Activated T-cell treated with anti-CD3 and anti-CD28 coated beads, Interleukin-2, amount 50 U/mL, for 72 hours (primary cell): ENCODE data around the gene GJB2. TPM values are rescaled to one million over a fixed set of nuclear protein-coding genes. Genes with fewer than 3 reads are reported as not detected.

Experiments
- ATAC-seq, 2 donors: fragments of 150-1000 bp; cut with Tn5 transposase; replicated peaks in 1 of 2; 2 replicates each; pipeline ENCODE4 v1.10.0; 2021; ENCODE audit warnings: moderate library complexity in 2 of 2, mild to moderate bottlenecking in 1 of 2
- DNase-seq, 2 donors: peaks; one replicate each; pipeline ENCODE4 v3.0.0; 2021 to 2022; ENCODE audit warnings: mixed read lengths in 1 of 2
- H3K27ac Mint-ChIP-seq: one replicate; pipeline ENCODE4 v1.8.0; 2022; ENCODE audit warnings: mild to moderate bottlenecking, moderate library complexity, mixed read lengths
- H3K27me3 Mint-ChIP-seq: one replicate; pipeline ENCODE4 v1.8.0; 2022; ENCODE audit warnings: low read depth, mixed read lengths
- H3K36me3 Mint-ChIP-seq, 2 donors: one replicate each; pipeline ENCODE4 v1.8.0; 2022; ENCODE audit warnings: mixed read lengths in 2 of 2, mild to moderate bottlenecking in 1 of 2; ENCODE audit not compliant: insufficient read depth in 2 of 2
- H3K4me1 Mint-ChIP-seq: one replicate; pipeline ENCODE4 v1.8.0; 2022; ENCODE audit warnings: low read depth, mixed read lengths
- H3K4me3 Mint-ChIP-seq, 2 donors: one replicate each; pipeline ENCODE4 v1.8.0; 2022; ENCODE audit warnings: mild to moderate bottlenecking in 2 of 2, mixed read lengths in 2 of 2, moderate library complexity in 2 of 2
- H3K9me3 Mint-ChIP-seq, 2 donors: one replicate each; pipeline ENCODE4 v1.8.0; 2022; ENCODE audit warnings: mixed read lengths in 2 of 2
- total RNA-seq, 2 donors: library from RNA; stranded (reverse); gene quantifications; one replicate each; pipeline ENCODE4 v1.2.3, GENCODE V29; 2022

The GJB2 gene
- total RNA-seq, 2 donors from 2014 or later, result 1.8 to 5.9 TPM

GRCh38 chr13:20209948-20210347, 17.2 kb upstream of the GJB2 start:
- Mint-ChIP-seq H3K36me3 (peaks cover 2 to 4% of the 10 kb centered on the region in 2 donors), H3K4me3 (no peak overlapping the region), H3K27ac (no peak overlapping the region), H3K4me1 (peaks cover 6% of the 10 kb centered on the region), H3K9me3 (no peaks in the 10 kb centered on the region), H3K27me3 (peaks cover 23% of the 10 kb centered on the region)
- ATAC-seq (no peak), DNase-seq (no peak)

GRCh38 chr13:20206698-20207235, 14.0 kb upstream of the GJB2 start:
- H3K27me3 Mint-ChIP-seq, result peaks cover 21% of the 10 kb centered on the region
- no peak for ATAC-seq
- H3K4me1 Mint-ChIP-seq, result peaks cover 6% of the 10 kb centered on the region
- H3K9me3 Mint-ChIP-seq, result peaks cover 0 to under 1% of the 10 kb centered on the region in 2 donors
- H3K4me3 Mint-ChIP-seq, result no peak overlapping the region
- DNase-seq, result no peak
- H3K27ac Mint-ChIP-seq, result no peak overlapping the region
- H3K36me3 Mint-ChIP-seq, result peaks cover under 1 to 2% of the 10 kb centered on the region in 2 donors

- DNase-seq (no peak), ATAC-seq (no peak)
- Mint-ChIP-seq H3K27me3 (peaks cover 21% of the 10 kb centered on the region), H3K4me1 (peaks cover 6% of the 10 kb centered on the region), H3K4me3 (no peak overlapping the region), H3K9me3 (peaks cover 0 to 1% of the 10 kb centered on the region in 2 donors), H3K36me3 (peaks cover 2% of the 10 kb centered on the region in 2 donors), H3K27ac (no peak overlapping the region)
Observed at GRCh38 chr13:20206065-20206697, 13.4 kb upstream of the GJB2 start.

- Mint-ChIP-seq H3K4me3 (no peak overlapping the region), H3K36me3 (peaks cover 2 to 4% of the 10 kb centered on the region in 2 donors), H3K27me3 (peaks cover 46% of the 10 kb centered on the region), H3K9me3 (peaks cover 0 to 1% of the 10 kb centered on the region in 2 donors), H3K27ac (no peak overlapping the region), H3K4me1 (peaks cover 21% of the 10 kb centered on the region)
- no peak for DNase-seq
- no peak for ATAC-seq
Observed at GRCh38 chr13:20198781-20199180, 6.0 kb upstream of the GJB2 start.

GRCh38 chr13:20197361-20197834, 4.7 kb upstream of the GJB2 start:
- ATAC-seq, result peak; percentile 36 to 48
- peaks cover 0 to 1% of the 10 kb centered on the region in 2 donors for H3K9me3 Mint-ChIP-seq
- H3K4me3 Mint-ChIP-seq, result peak overlapping the region in 1 of 2 donors; percentile 37
- peak in 1 of 2 donors; percentile 24 for DNase-seq
- peaks cover 2% of the 10 kb centered on the region in 2 donors for H3K36me3 Mint-ChIP-seq
- H3K27me3 Mint-ChIP-seq, result peaks cover 47% of the 10 kb centered on the region
- peak overlapping the region; percentile 77 for H3K27ac Mint-ChIP-seq
- H3K4me1 Mint-ChIP-seq, result peaks cover 25% of the 10 kb centered on the region

GRCh38 chr13:20195801-20196200, 3.1 kb upstream of the GJB2 start:
- Mint-ChIP-seq H3K36me3 (peaks cover 0 to 2% of the 10 kb centered on the region in 2 donors), H3K4me1 (peaks cover 31% of the 10 kb centered on the region), H3K4me3 (no peak overlapping the region), H3K27ac (no peak overlapping the region), H3K9me3 (no peaks in the 10 kb centered on the region), H3K27me3 (peaks cover 59% of the 10 kb centered on the region)
- DNase-seq, result no peak
- no peak for ATAC-seq

GRCh38 chr13:20193907-20194631, 1.3 kb upstream of the GJB2 start:
- DNase-seq (peak; percentile 20 to 29), ATAC-seq (peak; percentile 51)
- H3K27ac Mint-ChIP-seq, result no peak overlapping the region

GRCh38 chr13:20193162-20193906, 596 bp upstream of the GJB2 start:
- H3K4me3 Mint-ChIP-seq, result peak overlapping the region; percentile 80 to 87
- no peaks in the 10 kb centered on the region for H3K36me3 Mint-ChIP-seq
- ATAC-seq, result peak; percentile 26 to 42
- peak in 1 of 2 donors; percentile 19 for DNase-seq
- H3K27me3 Mint-ChIP-seq, result peaks cover 65% of the 10 kb centered on the region
- peaks cover 35% of the 10 kb centered on the region for H3K4me1 Mint-ChIP-seq
- no peaks in the 10 kb centered on the region for H3K9me3 Mint-ChIP-seq
- H3K27ac Mint-ChIP-seq, result no peak overlapping the region

More at GRCh38 chr13:20193907-20194631, 1.3 kb upstream of the GJB2 start:
- H3K9me3 Mint-ChIP-seq, result no peaks in the 10 kb centered on the region
- no peaks in the 10 kb centered on the region for H3K36me3 Mint-ChIP-seq
- H3K27me3 Mint-ChIP-seq, result peaks cover 65% of the 10 kb centered on the region
- peaks cover 29% of the 10 kb centered on the region for H3K4me1 Mint-ChIP-seq
- peak overlapping the region; percentile 80 to 87 for H3K4me3 Mint-ChIP-seq

GRCh38 chr13:20192158-20192835, 441 bp downstream of the GJB2 start:
- H3K27ac Mint-ChIP-seq, result no peak overlapping the region
- peak overlapping the region; percentile 61 to 67 for H3K4me3 Mint-ChIP-seq
- DNase-seq (peak; percentile 17 to 33), ATAC-seq (peak; percentile 9 to 27)
- H3K27me3 Mint-ChIP-seq, result peaks cover 59% of the 10 kb centered on the region
- peaks cover 35% of the 10 kb centered on the region for H3K4me1 Mint-ChIP-seq
- no peaks in the 10 kb centered on the region for H3K36me3 Mint-ChIP-seq
- no peaks in the 10 kb centered on the region for H3K9me3 Mint-ChIP-seq

- Mint-ChIP-seq H3K36me3 (no peaks in the 10 kb centered on the region), H3K4me1 (peaks cover 29% of the 10 kb centered on the region), H3K27me3 (peaks cover 52% of the 10 kb centered on the region), H3K9me3 (no peaks in the 10 kb centered on the region), H3K27ac (no peak overlapping the region), H3K4me3 (peak overlapping the region; percentile 61 to 67)
- no peak for ATAC-seq
- no peak for DNase-seq
Observed at GRCh38 chr13:20191311-20192157, 1.2 kb downstream of the GJB2 start.

GRCh38 chr13:20190481-20191310, 2.0 kb downstream of the GJB2 start:
- ATAC-seq (no peak), DNase-seq (no peak)
- no peak overlapping the region for H3K27ac Mint-ChIP-seq
- no peaks in the 10 kb centered on the region for H3K36me3 Mint-ChIP-seq
- peaks cover 29% of the 10 kb centered on the region for H3K4me1 Mint-ChIP-seq
- H3K9me3 Mint-ChIP-seq, result no peaks in the 10 kb centered on the region
- H3K4me3 Mint-ChIP-seq, result peak overlapping the region in 1 of 2 donors; percentile 40
- peaks cover 44% of the 10 kb centered on the region for H3K27me3 Mint-ChIP-seq
